GM23248 (cell line): ENCODE data around the gene NIT1. TPM values are rescaled to one million over a fixed set of nuclear protein-coding genes. Genes with fewer than 3 reads are reported as not detected.
A peak's percentile ranks its signal among the peaks of the same experiment; 100 is the strongest.

Experiments used
- DNase-seq: peaks from one replicate; pipeline ENCODE4 v3.0.0-alpha.2; 2015
- H2AFZ ChIP-seq: fragments of 200-600 bp; sonication (generic); 2 replicates; pipeline ENCODE4 v1.6.1; 2016; ENCODE audit warnings: antibody characterized with exemption
- H3F3A ChIP-seq: fragments of 200-600 bp; sonication (generic); 2 replicates; pipeline ENCODE4 v1.6.1; 2016; ENCODE audit warnings: mild to moderate bottlenecking, antibody characterized with exemption, mixed run types; ENCODE audit not compliant: insufficient read depth
- H3K27ac ChIP-seq: fragments of 200-600 bp; sonication (generic); 2 replicates; pipeline ENCODE4 v1.5.1; 2016; ENCODE audit warnings: mild to moderate bottlenecking
- H3K27me3 ChIP-seq: fragments of 200-600 bp; sonication (generic); replicated peaks from 2 replicates; pipeline ENCODE4 v1.6.1; 2016; ENCODE audit warnings: mild to moderate bottlenecking; ENCODE audit not compliant: insufficient read depth
- H3K36me3 ChIP-seq: fragments of 200-600 bp; sonication (generic); 2 replicates; pipeline ENCODE4 v1.6.1; 2016; ENCODE audit warnings: low read depth, mild to moderate bottlenecking
- H3K4me1 ChIP-seq: fragments of 200-600 bp; sonication (generic); 2 replicates; pipeline ENCODE4 v1.6.1; 2016; ENCODE audit warnings: mild to moderate bottlenecking; ENCODE audit not compliant: insufficient read depth
- H3K4me2 ChIP-seq: fragments of 200-600 bp; sonication (generic); one replicate; pipeline ENCODE4 v1.6.1; 2016; ENCODE audit warnings: mild to moderate bottlenecking; ENCODE audit not compliant: unreplicated experiment
- H3K4me3 ChIP-seq: fragments of 200-600 bp; sonication (generic); 2 replicates; pipeline ENCODE4 v1.5.1; 2016; ENCODE audit warnings: mild to moderate bottlenecking
- H3K79me2 ChIP-seq: fragments of 200-600 bp; sonication (generic); 2 replicates; pipeline ENCODE4 v1.6.1; 2016; ENCODE audit warnings: mild to moderate bottlenecking; ENCODE audit not compliant: insufficient read depth
- H3K9ac ChIP-seq: fragments of 200-600 bp; sonication (generic); 2 replicates; pipeline ENCODE4 v1.6.1; 2016; ENCODE audit warnings: mild to moderate bottlenecking
- H3K9me2 ChIP-seq: fragments of 200-600 bp; sonication (generic); 2 replicates; pipeline ENCODE4 v1.6.1; 2016; ENCODE audit warnings: mixed run types, mild to moderate bottlenecking, moderate library complexity; ENCODE audit not compliant: insufficient read depth
- H3K9me3 ChIP-seq: fragments of 200-600 bp; sonication (generic); one replicate; pipeline ENCODE4 v1.6.1; 2017; ENCODE audit warnings: low read depth
- H4K20me1 ChIP-seq: fragments of 200-600 bp; sonication (generic); 2 replicates; pipeline ENCODE4 v1.6.0; 2016; ENCODE audit not compliant: insufficient read depth
- EZH2 ChIP-seq: fragments of 200-600 bp; sonication (generic); IDR thresholded peaks from 2 replicates; pipeline ENCODE4 v1.6.1; 2018; ENCODE audit warnings: antibody characterized with exemption, mild to moderate bottlenecking; ENCODE audit not compliant: insufficient read depth, poor library complexity, severe bottlenecking
- EZH2phosphoT487 ChIP-seq: fragments of 200-600 bp; sonication (generic); IDR thresholded peaks from 2 replicates; pipeline ENCODE4 v1.6.1; 2018; ENCODE audit warnings: antibody characterized with exemption, moderate library complexity, mild to moderate bottlenecking, low read depth; ENCODE audit not compliant: insufficient read depth
- WGBS, 2 experiments: methylation state at CpG; one replicate each; pipeline ENCODE4 v1.1.6; 2015 to 2017; ENCODE audit warnings: low lambda C conversion rate in 2 of 2, low coverage in 1 of 2; ENCODE audit errors: missing lambda C conversion rate in 2 of 2; 5-methylcytosine and 5-hydroxymethylcytosine counted together
- in situ Hi-C: fragments of 300-500 bp; cut with MboI; formaldehyde crosslinking; loops from 2 replicates; pipeline ENCODE4 v1.15.0; 2020
- polyA plus RNA-seq: library from polyadenylated mRNA; unstranded; fragments of >200 nt; fragmentation: Nextera tagmentation; extraction: Ambion mirVana; gene quantifications from 2 replicates; pipeline ENCODE4 v1.2.1, GENCODE V29; 2016
- total RNA-seq: library from RNA; depleted of rRNA; stranded (reverse); fragments of >200 nt; shearing (Covaris generic); gene quantifications from 2 replicates; pipeline ENCODE4 v1.2.3, GENCODE V29; 2014

Gene NIT1
- total and polyA plus RNA-seq, 2 experiments from 2014 or later: 24.3 to 30.9 TPM

DNA sequence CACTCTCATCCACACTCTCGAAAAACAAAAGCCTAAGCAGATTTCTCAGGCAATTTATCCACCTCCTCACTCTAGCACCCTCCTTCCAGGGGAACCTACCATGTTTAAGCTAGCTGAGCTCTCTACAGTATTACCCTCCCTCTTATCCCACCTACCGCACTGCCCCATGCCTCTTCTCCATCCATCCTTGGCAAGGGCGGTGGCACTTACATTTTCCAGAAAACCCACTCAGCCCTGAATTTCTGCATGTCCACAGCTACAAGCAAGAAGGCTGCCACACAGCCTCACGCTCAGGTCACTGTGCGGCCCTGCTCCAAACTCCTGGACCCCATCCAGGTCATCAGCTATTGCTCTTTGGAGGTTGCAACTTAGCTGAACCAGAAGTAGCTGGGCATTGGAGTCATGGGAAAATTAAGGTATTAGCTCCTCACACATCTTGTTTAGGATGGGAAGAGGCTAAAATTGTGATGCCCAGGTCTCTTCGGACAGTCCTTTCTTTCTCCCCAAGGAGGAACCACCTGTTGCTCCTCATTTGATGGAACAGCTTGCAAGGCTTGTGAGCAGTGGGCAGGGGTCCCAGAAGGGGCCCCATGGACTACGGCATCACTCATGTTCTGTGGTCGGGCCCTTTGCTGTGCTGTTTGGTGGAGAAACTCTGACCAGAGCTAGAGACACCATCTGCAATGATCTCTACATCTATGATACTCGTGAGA is 18.7 kb upstream of the NIT1 start:
- Histone ChIP-seq H3F3A (peaks cover 18% of the 10 kb centered on the region; the same call in 1 of the 2 replicates), H3K79me2 (peaks cover 25% of the 10 kb centered on the region), H3K9ac (peak overlapping the region; percentile 68; the same call in 1 of the 2 replicates), H3K4me2 (peak overlapping the region; percentile 98), H3K36me3 (no peaks in the 10 kb centered on the region), H3K27ac (no peak overlapping the region), H3K4me3 (no peak overlapping the region; the same call in 1 of the 2 replicates), H2AFZ (no peak overlapping the region), H3K4me1 (peaks cover 17% of the 10 kb centered on the region), H3K9me3 (no peaks in the 10 kb centered on the region), H3K27me3 (no peaks in the 10 kb centered on the region), H3K9me2 (no peaks in the 10 kb centered on the region), H4K20me1 (no peaks in the 10 kb centered on the region)
- DNase-seq: no peak
- in situ Hi-C loops: loop anchor here (5.0 to 10.0 kb wide), 2 partner anchors 52 to 104 kb away; partner anchors contain the start of gene USF1
- 83% methylated on average over 9 of the region's 9 CpGs for WGBS, 2 experiments
- no peak for TF ChIP-seq EZH2phosphoT487
- TF ChIP-seq EZH2: no peak

DNA sequence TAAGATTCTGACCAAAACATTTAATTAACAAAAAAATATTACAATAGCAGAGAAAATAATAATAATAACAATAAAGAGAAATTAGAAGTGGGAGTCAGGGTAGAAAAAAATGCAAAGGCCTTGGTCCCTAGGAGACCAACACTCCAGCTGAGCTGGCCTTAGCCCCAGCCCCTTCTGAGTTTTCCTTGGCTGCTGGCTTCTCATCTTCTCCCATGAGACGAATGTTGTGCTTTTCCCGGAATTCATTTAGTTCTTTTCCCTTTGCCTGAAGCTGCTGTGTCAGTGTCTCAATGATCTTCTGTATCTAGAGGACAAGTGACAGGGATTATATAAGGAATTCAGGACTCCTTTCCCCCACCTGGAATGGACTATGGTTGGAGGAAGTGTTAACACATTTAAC is 17.3 kb upstream of the NIT1 start:
- 46 to 56% methylated on average over 2 of the region's 2 CpGs for WGBS, 2 experiments
- in situ Hi-C loops: no loop called here
- Histone ChIP-seq H3K4me2 (no peak overlapping the region), H2AFZ (no peak overlapping the region), H3K27me3 (no peaks in the 10 kb centered on the region), H3K9me3 (no peaks in the 10 kb centered on the region), H3K9me2 (no peaks in the 10 kb centered on the region), H3K27ac (no peak overlapping the region), H3K4me1 (peaks cover 17% of the 10 kb centered on the region), H3K9ac (no peak overlapping the region), H3K36me3 (no peaks in the 10 kb centered on the region), H3K79me2 (peaks cover 38% of the 10 kb centered on the region), H3K4me3 (no peak overlapping the region), H4K20me1 (no peaks in the 10 kb centered on the region), H3F3A (peaks cover 18% of the 10 kb centered on the region; the same call in 1 of the 2 replicates)
- TF ChIP-seq EZH2phosphoT487 (no peak), EZH2 (no peak)
- DNase-seq: no peak

DNA sequence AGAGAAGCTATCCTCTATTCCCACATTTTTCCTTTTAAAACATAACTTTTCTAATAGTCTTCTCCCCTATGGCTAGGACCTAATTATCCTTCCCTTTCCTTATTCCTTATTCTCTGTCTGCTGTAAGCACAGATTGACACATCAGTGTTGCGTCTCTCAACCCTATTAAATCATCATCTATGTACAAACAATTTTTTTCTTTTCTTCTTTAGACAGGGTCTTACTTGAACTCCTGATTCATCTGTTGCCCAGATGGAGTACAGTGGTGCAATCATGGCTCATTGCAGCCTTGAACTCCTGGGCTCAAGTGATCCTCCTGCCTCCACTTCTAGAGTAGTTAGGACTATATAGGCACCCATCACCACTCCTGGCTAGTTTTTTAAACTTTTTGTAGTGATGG is 11.5 kb upstream of the NIT1 start:
- H3K79me2 ChIP-seq: peaks cover 96% of the 10 kb centered on the region
- no peak overlapping the region for H3K4me3 ChIP-seq
- no peaks in the 10 kb centered on the region for H3K36me3 ChIP-seq
- no peak overlapping the region for H2AFZ ChIP-seq
- in situ Hi-C loops: no loop called here
- no peaks in the 10 kb centered on the region for H3K4me1 ChIP-seq
- no peak overlapping the region for H3K27ac ChIP-seq
- DNase-seq: no peak
- H3K9me2 ChIP-seq: no peaks in the 10 kb centered on the region
- no peak overlapping the region for H3K9ac ChIP-seq
- TF ChIP-seq EZH2: no peak
- TF ChIP-seq EZH2phosphoT487: no peak
- H3F3A ChIP-seq: no peaks in the 10 kb centered on the region
- no peaks in the 10 kb centered on the region for H4K20me1 ChIP-seq
- 94 to 95% methylated on average over 1 of the region's 1 CpG for WGBS, 2 experiments
- no peak overlapping the region for H3K4me2 ChIP-seq
- H3K27me3 ChIP-seq: no peaks in the 10 kb centered on the region
- H3K9me3 ChIP-seq: no peaks in the 10 kb centered on the region

DNA sequence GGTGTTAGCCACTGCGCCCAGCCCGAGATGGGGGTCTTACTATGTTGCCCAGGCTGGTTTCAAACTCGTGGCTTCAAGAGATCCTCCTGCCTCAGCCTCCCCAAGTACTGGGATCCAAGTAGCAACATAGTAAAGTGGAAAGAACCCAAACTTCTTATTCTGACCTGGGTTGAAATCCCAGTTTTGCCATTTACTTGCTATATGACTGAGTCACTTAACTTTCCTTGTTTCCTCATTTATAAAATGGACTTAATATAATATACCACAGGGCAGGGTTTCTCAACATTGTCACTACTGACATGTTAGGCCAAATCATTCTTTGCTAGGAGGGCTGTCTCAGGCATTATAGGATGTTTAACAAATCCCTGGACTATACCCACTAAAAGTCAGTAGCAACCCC is 6.8 kb upstream of the NIT1 start:
- in situ Hi-C loops: no loop called here
- H3K36me3 ChIP-seq: no peaks in the 10 kb centered on the region; the same call in 1 of the 2 replicates
- no peaks in the 10 kb centered on the region for H4K20me1 ChIP-seq

More for the DNA sequence above, 6.8 kb upstream of the NIT1 start:
- H3K9ac ChIP-seq: no peak overlapping the region
- H3K9me2 ChIP-seq: no peaks in the 10 kb centered on the region
- no peaks in the 10 kb centered on the region for H3K9me3 ChIP-seq
- no peak for DNase-seq
- H3K4me1 ChIP-seq: peaks cover 20% of the 10 kb centered on the region
- no peak for TF ChIP-seq EZH2
- no peak for TF ChIP-seq EZH2phosphoT487
- H3K4me2 ChIP-seq: no peak overlapping the region
- no peak overlapping the region for H3K4me3 ChIP-seq
- no peaks in the 10 kb centered on the region for H3K27me3 ChIP-seq
- H3F3A ChIP-seq: 0 out of 2 replicates have a peak, but pooled peaks cover 4% of the 10 kb centered on the region
- H3K79me2 ChIP-seq: peaks cover 99% of the 10 kb centered on the region
- H3K27ac ChIP-seq: no peak overlapping the region
- H2AFZ ChIP-seq: no peak overlapping the region
- 77 to 79% methylated on average over 3 of the region's 3 CpGs for WGBS, 2 experiments
